Vagina (tissue), 2 donors: ENCODE data around the gene BLM. TPM values are rescaled to one million over a fixed set of nuclear protein-coding genes. Genes with fewer than 3 reads are reported as not detected.

ENCODE experiments used
- DNase-seq, 2 donors: peaks; one replicate each; pipeline ENCODE4 v3.0.0-alpha.2; 2017; ENCODE audit errors: extremely low spot score in 2 of 2
- H3K27ac ChIP-seq: fragments of 200-600 bp; sonication (generic); one replicate; pipeline ENCODE4 v1.5.1; 2019
- H3K27me3 ChIP-seq: fragments of 200-600 bp; sonication (generic); one replicate; pipeline ENCODE4 v1.5.1; 2019
- H3K36me3 ChIP-seq, 2 donors: fragments of 200-600 bp; sonication (generic); one replicate each; pipeline ENCODE4 v1.5.1; 2017 to 2019
- H3K4me1 ChIP-seq: fragments of 200-600 bp; sonication (generic); one replicate; pipeline ENCODE4 v1.5.1; 2019
- H3K4me3 ChIP-seq, 2 donors: fragments of 200-600 bp; sonication (generic); 1 replicate in 1 of 2; 2 replicates in 1 of 2; pipeline ENCODE4 v1.5.1; 2016 to 2019
- H3K9me3 ChIP-seq: fragments of 200-600 bp; sonication (generic); one replicate; pipeline ENCODE4 v1.5.1; 2019
- POLR2A ChIP-seq, 2 donors: fragments of 450-650 bp; IDR thresholded peaks; one replicate each; pipeline ENCODE4 v1.6.1; 2017; ENCODE audit warnings: antibody characterized with exemption in 2 of 2, mild to moderate bottlenecking in 2 of 2, moderate library complexity in 2 of 2
- POLR2AphosphoS5 ChIP-seq, 2 donors: sonication (generic); formaldehyde crosslinking; IDR thresholded peaks; one replicate each; pipeline ENCODE4 v1.9.0; 2017; ENCODE audit warnings: antibody characterized with exemption in 2 of 2, mild to moderate bottlenecking in 2 of 2, low read depth in 1 of 2; ENCODE audit not compliant: insufficient read depth in 1 of 2
- intact Hi-C: fragments of 100-400 bp; cut with DNase I; formaldehyde crosslinking; loops from one replicate; pipeline ENCODE4 v1.15.1; 2023
- total RNA-seq: library from RNA; depleted of rRNA; stranded (reverse); fragments of >200 nt; gene quantifications from one replicate; pipeline ENCODE4 v1.2.3, GENCODE V29; 2016
- TF ChIP-seq, protein P1 (sequence below), 3 experiments: fragments of 450-650 bp in 2 of 3; fragments of 200-600 bp in 1 of 3; sonication (generic) in 1 of 3; IDR thresholded peaks; one replicate each; pipeline ENCODE4 v1.5.1; 2017 to 2019; ENCODE audit warnings: antibody characterized with exemption in 3 of 3, mild to moderate bottlenecking in 2 of 3, moderate library complexity in 2 of 3

BLM gene
- total RNA-seq, 1 donor from 2014 or later = 1.7 TPM

- TF ChIP-seq POLR2A (IDR thresholded peaks at IDR 0.05) = no peak
- TF ChIP-seq, protein P1, sequence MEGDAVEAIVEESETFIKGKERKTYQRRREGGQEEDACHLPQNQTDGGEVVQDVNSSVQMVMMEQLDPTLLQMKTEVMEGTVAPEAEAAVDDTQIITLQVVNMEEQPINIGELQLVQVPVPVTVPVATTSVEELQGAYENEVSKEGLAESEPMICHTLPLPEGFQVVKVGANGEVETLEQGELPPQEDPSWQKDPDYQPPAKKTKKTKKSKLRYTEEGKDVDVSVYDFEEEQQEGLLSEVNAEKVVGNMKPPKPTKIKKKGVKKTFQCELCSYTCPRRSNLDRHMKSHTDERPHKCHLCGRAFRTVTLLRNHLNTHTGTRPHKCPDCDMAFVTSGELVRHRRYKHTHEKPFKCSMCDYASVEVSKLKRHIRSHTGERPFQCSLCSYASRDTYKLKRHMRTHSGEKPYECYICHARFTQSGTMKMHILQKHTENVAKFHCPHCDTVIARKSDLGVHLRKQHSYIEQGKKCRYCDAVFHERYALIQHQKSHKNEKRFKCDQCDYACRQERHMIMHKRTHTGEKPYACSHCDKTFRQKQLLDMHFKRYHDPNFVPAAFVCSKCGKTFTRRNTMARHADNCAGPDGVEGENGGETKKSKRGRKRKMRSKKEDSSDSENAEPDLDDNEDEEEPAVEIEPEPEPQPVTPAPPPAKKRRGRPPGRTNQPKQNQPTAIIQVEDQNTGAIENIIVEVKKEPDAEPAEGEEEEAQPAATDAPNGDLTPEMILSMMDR (IDR thresholded peaks at IDR 0.05) = no peak
- no peak for TF ChIP-seq POLR2AphosphoS5 (IDR thresholded peaks at IDR 0.05; ENCODE audit: insufficient read depth in 1 of 2, low read depth in 1 of 2)
- H3K36me3 ChIP-seq = no peaks in the 10 kb centered on the region
- no peaks in the 10 kb centered on the region for H3K27me3 ChIP-seq
- H3K4me1 ChIP-seq = no peaks in the 10 kb centered on the region
- DNase-seq = no peak
- H3K9me3 ChIP-seq = no peaks in the 10 kb centered on the region
- H3K27ac ChIP-seq = no peak overlapping the region
- intact Hi-C loops = no loop called here
- no peak overlapping the region for H3K4me3 ChIP-seq
Observed at GRCh38 chr15:90837094-90837493, 119.9 kb downstream of the BLM start.

- no peak overlapping the region for H3K4me3 ChIP-seq
- no peak for TF ChIP-seq POLR2A (IDR thresholded peaks at IDR 0.05)
- TF ChIP-seq, protein P1 (IDR thresholded peaks at IDR 0.05) = no peak
- no peak for TF ChIP-seq POLR2AphosphoS5 (IDR thresholded peaks at IDR 0.05; ENCODE audit: insufficient read depth in 1 of 2, low read depth in 1 of 2)
- no peaks in the 10 kb centered on the region for H3K27me3 ChIP-seq
- H3K4me1 ChIP-seq = no peaks in the 10 kb centered on the region
- no peaks in the 10 kb centered on the region for H3K9me3 ChIP-seq
- H3K36me3 ChIP-seq = no peaks in the 10 kb centered on the region
- intact Hi-C loops = no loop called here
- DNase-seq = no peak
- H3K27ac ChIP-seq = no peak overlapping the region
Observed at GRCh38 chr15:90838139-90838538, 121.0 kb downstream of the BLM start.

- intact Hi-C loops = no loop called here
- no peaks in the 10 kb centered on the region for H3K9me3 ChIP-seq
- H3K27me3 ChIP-seq = no peaks in the 10 kb centered on the region
- DNase-seq = no peak
- no peak overlapping the region for H3K4me3 ChIP-seq
- no peaks in the 10 kb centered on the region for H3K4me1 ChIP-seq
- TF ChIP-seq, protein P1 (IDR thresholded peaks at IDR 0.05) = no peak
- no peak for TF ChIP-seq POLR2AphosphoS5 (IDR thresholded peaks at IDR 0.05; ENCODE audit: insufficient read depth in 1 of 2, low read depth in 1 of 2)
- TF ChIP-seq POLR2A (IDR thresholded peaks at IDR 0.05) = no peak
- no peaks in the 10 kb centered on the region for H3K36me3 ChIP-seq
- H3K27ac ChIP-seq = no peak overlapping the region
Observed at GRCh38 chr15:90838544-90838943, 121.4 kb downstream of the BLM start.

- no peak overlapping the region for H3K27ac ChIP-seq
- no peaks in the 10 kb centered on the region for H3K4me1 ChIP-seq
- no peak overlapping the region for H3K4me3 ChIP-seq
- TF ChIP-seq POLR2A (IDR thresholded peaks at IDR 0.05) (no peak), POLR2AphosphoS5 (IDR thresholded peaks at IDR 0.05; ENCODE audit: insufficient read depth in 1 of 2, low read depth in 1 of 2) (no peak)
- TF ChIP-seq, protein P1 (IDR thresholded peaks at IDR 0.05) = no peak
- intact Hi-C loops = no loop called here
- H3K36me3 ChIP-seq = no peaks in the 10 kb centered on the region
- no peak for DNase-seq
- H3K27me3 ChIP-seq = no peaks in the 10 kb centered on the region
- H3K9me3 ChIP-seq = no peaks in the 10 kb centered on the region
Observed at GRCh38 chr15:90839187-90840071, 122.3 kb downstream of the BLM start.
